AG04450 (cell line): Measurements from ENCODE around the gene TTC7B. TPM values are rescaled to one million over a fixed set of nuclear protein-coding genes. Genes with fewer than 3 reads are reported as not detected.

Experiments used
- CTCF ChIA-PET: fragments of 300-600, 350-600 bp; formaldehyde crosslinking; extraction: SDS; loops from one replicate; lab custom pipeline; 2022; ENCODE audit warnings: antibody characterized with exemption, inconsistent platforms; lab: Charles Lee
- POLR2A ChIA-PET: fragments of 350-600 bp; formaldehyde crosslinking; extraction: SDS; loops from one replicate; lab custom pipeline; 2021; ENCODE audit warnings: antibody characterized with exemption, inconsistent platforms; lab: Yijun Ruan, JAX
- DNase-seq: peaks from one replicate; pipeline ENCODE4 v3.0.0-alpha.2; 2011; ENCODE audit warnings: low read depth, low spot score
- H3K27ac ChIP-seq: one replicate; pipeline ENCODE4 v1.5.1; 2012; ENCODE audit warnings: low read depth, low read length, control low read depth
- H3K27me3 ChIP-seq: one replicate; pipeline ENCODE4 v1.6.0; 2012; ENCODE audit warnings: low read length; ENCODE audit not compliant: control insufficient read depth, insufficient read depth
- H3K4me3 ChIP-seq: 2 replicates; pipeline ENCODE4 v1.5.1; 2011; ENCODE audit warnings: mild to moderate bottlenecking, low read depth, low read length, control low read depth
- H3K9me3 ChIP-seq: 2 replicates; pipeline ENCODE4 v1.5.1; 2012; ENCODE audit warnings: low read length; ENCODE audit not compliant: control insufficient read depth, insufficient read depth
- CTCF ChIP-seq: IDR thresholded peaks from 2 replicates; pipeline ENCODE4 v1.5.1; 2011; ENCODE audit warnings: low read depth, low read length, control low read depth, inconsistent platforms
- polyA plus RNA-seq: library from polyadenylated mRNA; depleted of rRNA; stranded (reverse); fragments of >200 nt; gene quantifications from 2 replicates; pipeline ENCODE4 v1.2.3, GENCODE V29; 2011

The TTC7B gene
- polyA plus RNA-seq, 1 experiment: 36.0 TPM

- CTCF ChIA-PET: no interaction called here
- no peak for TF ChIP-seq CTCF
- Histone ChIP-seq H3K27me3 (no peaks in the 10 kb centered on the region), H3K4me3 (no peak overlapping the region), H3K9me3 (no peaks in the 10 kb centered on the region), H3K27ac (no peak overlapping the region)
- no peak for DNase-seq
- POLR2A ChIA-PET: no interaction called here
These were observed 31.5 kb downstream of the TTC7B start for GRCh38 chr14:90784621-90785270.

GRCh38 chr14:90783344-90783743 is 32.9 kb downstream of the TTC7B start:
- Histone ChIP-seq H3K9me3 (no peaks in the 10 kb centered on the region; the same call in 1 of the 2 replicates), H3K27ac (no peak overlapping the region), H3K4me3 (no peak overlapping the region), H3K27me3 (no peaks in the 10 kb centered on the region)
- ChIA-PET CTCF (interaction anchor here (0.5 to 1.2 kb wide), 3 partner anchors 23 to 392 kb away, joined by 3 to 6 read pairs (median 5); no protein-coding TSS in a partner anchor), POLR2A (no interaction called here)
- no peak for TF ChIP-seq CTCF
- no peak for DNase-seq

GRCh38 chr14:90782892-90783291 is 33.3 kb downstream of the TTC7B start:
- no peak for DNase-seq
- Histone ChIP-seq H3K27me3 (no peaks in the 10 kb centered on the region), H3K9me3 (no peaks in the 10 kb centered on the region; the same call in 1 of the 2 replicates), H3K27ac (no peak overlapping the region), H3K4me3 (no peak overlapping the region)
- CTCF ChIA-PET: interaction anchor here (0.5 to 1.2 kb wide), 2 partner anchors 22 to 391 kb away, joined by 5 to 6 read pairs; no protein-coding TSS in a partner anchor
- TF ChIP-seq CTCF: no peak
- POLR2A ChIA-PET: no interaction called here

- POLR2A ChIA-PET: no interaction called here
- no peak overlapping the region for H3K27ac ChIP-seq
These were observed 34.4 kb downstream of the TTC7B start for GRCh38 chr14:90781876-90782275.

More at GRCh38 chr14:90781876-90782275, 34.4 kb downstream of the TTC7B start:
- no peak for TF ChIP-seq CTCF
- Histone ChIP-seq H3K27me3 (no peaks in the 10 kb centered on the region), H3K4me3 (no peak overlapping the region), H3K9me3 (no peaks in the 10 kb centered on the region; the same call in 1 of the 2 replicates)
- CTCF ChIA-PET: no interaction called here
- DNase-seq: no peak
